SJSA1 (cell line): Measurements from ENCODE around the gene IGSF5. TPM values are rescaled to one million over a fixed set of nuclear protein-coding genes. Genes with fewer than 3 reads are reported as not detected.

Experiments used
- DNase-seq, 2 experiments: peaks; one replicate each; pipeline ENCODE4 v3.0.0-alpha.2; 2015 to 2020; ENCODE audit warnings: low spot score in 2 of 2, low read depth in 1 of 2
- H3K27ac ChIP-seq: fragments of 250-450 bp; sonication (Bioruptor Pico); 2 replicates; pipeline ENCODE4 v1.5.1; 2020; ENCODE audit warnings: mild to moderate bottlenecking, moderate library complexity
- H3K27me3 ChIP-seq: fragments of 250-450 bp; sonication (Bioruptor Pico); replicated peaks from 2 replicates; pipeline ENCODE4 v1.5.1; 2020; ENCODE audit warnings: mild to moderate bottlenecking, moderate library complexity
- H3K36me3 ChIP-seq: fragments of 250-450 bp; sonication (Bioruptor Pico); 2 replicates; pipeline ENCODE4 v1.5.1; 2020; ENCODE audit warnings: mild to moderate bottlenecking
- H3K4me1 ChIP-seq: fragments of 250-450 bp; sonication (Bioruptor Pico); replicated peaks from 2 replicates; pipeline ENCODE4 v1.6.1; 2021; ENCODE audit warnings: mild to moderate bottlenecking
- H3K4me3 ChIP-seq: fragments of 250-450 bp; sonication (Bioruptor Pico); 2 replicates; pipeline ENCODE4 v1.5.1; 2020; ENCODE audit warnings: mild to moderate bottlenecking
- H3K9me3 ChIP-seq: fragments of 250-450 bp; sonication (Bioruptor Pico); replicated peaks from 2 replicates; pipeline ENCODE4 v1.5.1; 2020; ENCODE audit warnings: mild to moderate bottlenecking
- total RNA-seq: library from RNA; depleted of rRNA; stranded (reverse); fragments of >200 nt; shearing (Covaris generic); gene quantifications from 2 replicates; pipeline ENCODE4 v1.2.3, GENCODE V29; 2014

Gene IGSF5
- total RNA-seq, 1 experiment from 2014 or later, result not detected

- H3K36me3 ChIP-seq, result no peaks in the 10 kb centered on the region
- H3K27ac ChIP-seq, result no peak overlapping the region
- H3K4me1 ChIP-seq, result no peaks in the 10 kb centered on the region
- H3K4me3 ChIP-seq, result no peak overlapping the region
- H3K9me3 ChIP-seq, result no peaks in the 10 kb centered on the region
- no peaks in the 10 kb centered on the region for H3K27me3 ChIP-seq
- DNase-seq, result no peak
These were observed 65.0 kb downstream of the IGSF5 start for GRCh38 chr21:39809936-39810335.

DNA sequence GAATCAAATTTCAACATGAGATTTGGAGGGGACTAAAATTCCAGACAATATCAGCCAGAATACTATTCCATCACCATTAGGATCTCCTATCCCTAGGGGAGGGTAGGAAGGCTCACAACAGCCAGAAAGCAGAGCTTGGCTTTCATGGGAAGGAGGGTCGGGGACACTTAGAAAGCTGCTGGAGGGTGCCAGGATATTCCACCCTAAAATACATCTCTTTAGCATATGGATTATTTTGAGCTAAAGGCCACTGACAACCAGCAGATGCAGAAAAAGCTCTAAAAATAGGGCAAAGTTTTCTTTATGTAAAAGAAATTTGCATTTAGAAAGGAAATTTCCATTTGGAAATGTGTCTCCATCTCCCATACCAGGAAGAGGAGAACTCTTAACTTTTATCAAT lies 68.0 kb downstream of the IGSF5 start:
- H3K4me1 ChIP-seq, result no peaks in the 10 kb centered on the region
- DNase-seq, result no peak
- H3K36me3 ChIP-seq, result no peaks in the 10 kb centered on the region
- no peaks in the 10 kb centered on the region for H3K27me3 ChIP-seq
- H3K9me3 ChIP-seq, result no peaks in the 10 kb centered on the region
- H3K27ac ChIP-seq, result no peak overlapping the region
- no peak overlapping the region for H3K4me3 ChIP-seq

DNA sequence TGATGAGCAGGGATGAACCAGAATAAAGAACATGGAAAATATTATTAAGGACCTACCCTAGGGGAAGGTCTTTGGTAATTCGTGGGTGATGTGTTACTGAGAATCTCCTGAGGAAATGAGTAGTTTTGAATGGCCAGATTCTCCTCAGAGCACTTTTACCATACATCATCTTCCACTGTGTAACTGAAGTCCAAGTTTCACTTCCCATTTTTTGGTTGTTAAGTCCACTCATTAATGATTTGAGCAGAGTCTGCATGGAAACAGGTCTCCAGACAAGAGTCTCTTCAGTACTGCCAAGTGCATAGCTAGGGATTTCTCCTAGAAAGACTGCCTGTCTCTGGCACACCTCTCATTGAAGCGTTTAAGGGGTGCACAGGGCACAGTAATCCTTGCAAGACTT lies 73.6 kb downstream of the IGSF5 start:
- Histone ChIP-seq H3K36me3 (no peaks in the 10 kb centered on the region), H3K27me3 (no peaks in the 10 kb centered on the region), H3K27ac (no peak overlapping the region), H3K4me1 (no peaks in the 10 kb centered on the region), H3K4me3 (no peak overlapping the region), H3K9me3 (no peaks in the 10 kb centered on the region)
- DNase-seq, result no peak

DNA sequence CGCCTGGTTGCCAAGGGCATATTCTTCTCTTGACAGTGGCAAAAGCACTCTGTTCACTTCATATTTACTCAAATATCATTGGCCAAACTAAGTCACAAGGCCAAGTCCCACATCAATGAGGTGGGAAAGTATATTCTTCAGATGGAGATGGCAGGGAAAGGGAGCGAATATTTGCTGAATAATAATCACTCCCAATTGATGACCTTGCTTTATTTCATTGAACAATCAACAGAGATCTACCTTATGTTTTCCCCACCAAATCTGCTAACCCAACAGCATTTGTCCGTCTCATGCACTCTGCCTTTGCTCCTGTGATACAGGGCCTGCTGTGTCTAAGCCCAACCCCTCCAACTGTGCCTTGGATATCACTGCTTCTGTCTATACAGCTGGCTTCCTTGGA lies 77.1 kb downstream of the IGSF5 start:
- no peak overlapping the region for H3K27ac ChIP-seq
- no peaks in the 10 kb centered on the region for H3K4me1 ChIP-seq
- DNase-seq, result no peak
- H3K36me3 ChIP-seq, result no peaks in the 10 kb centered on the region
- no peaks in the 10 kb centered on the region for H3K27me3 ChIP-seq
- no peak overlapping the region for H3K4me3 ChIP-seq
- H3K9me3 ChIP-seq, result no peaks in the 10 kb centered on the region

DNA sequence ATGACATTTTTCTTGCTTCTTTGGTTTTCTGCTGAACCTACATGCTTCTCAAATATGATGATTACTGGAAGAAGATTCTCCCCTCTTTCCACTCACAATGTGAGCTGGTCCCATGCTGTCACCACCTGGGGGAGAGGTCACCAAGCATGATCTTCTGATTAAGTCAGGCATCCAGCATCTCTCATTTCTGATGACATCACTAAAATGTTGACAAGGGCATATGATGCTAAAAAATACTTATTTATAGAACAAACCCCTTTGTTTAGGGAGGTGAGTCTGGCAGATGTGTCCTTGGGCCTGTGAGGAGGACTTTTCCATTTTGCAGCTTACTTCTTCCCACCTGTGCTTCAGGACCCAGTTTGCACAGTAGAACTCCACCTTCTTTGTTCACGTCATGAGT lies 80.3 kb downstream of the IGSF5 start:
- no peak for DNase-seq
- Histone ChIP-seq H3K4me3 (no peak overlapping the region), H3K36me3 (no peaks in the 10 kb centered on the region), H3K27ac (no peak overlapping the region), H3K27me3 (no peaks in the 10 kb centered on the region), H3K9me3 (no peaks in the 10 kb centered on the region), H3K4me1 (no peaks in the 10 kb centered on the region)

DNA sequence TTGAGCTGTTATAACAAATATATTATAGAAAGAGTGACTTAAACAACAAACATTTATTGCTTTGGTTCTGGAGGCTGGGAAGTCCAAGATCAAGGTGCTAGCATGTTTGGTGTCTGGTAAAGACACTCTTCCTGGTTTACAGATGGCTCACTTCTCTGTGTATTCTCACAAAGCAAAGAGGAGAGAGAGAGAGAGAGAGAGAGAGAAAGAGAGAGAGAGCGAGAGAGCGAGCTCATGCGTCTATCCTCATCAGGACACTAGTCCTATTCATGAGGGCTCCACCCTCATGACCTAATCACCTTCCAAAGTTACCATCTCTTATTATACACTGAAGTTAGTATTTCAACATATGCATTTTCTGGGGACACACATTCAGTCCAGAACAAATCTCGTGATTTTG lies 89.6 kb downstream of the IGSF5 start:
- Histone ChIP-seq H3K4me1 (no peaks in the 10 kb centered on the region), H3K27me3 (no peaks in the 10 kb centered on the region), H3K36me3 (no peaks in the 10 kb centered on the region), H3K27ac (no peak overlapping the region), H3K4me3 (no peak overlapping the region), H3K9me3 (no peaks in the 10 kb centered on the region)
- no peak for DNase-seq

- H3K9me3 ChIP-seq, result no peaks in the 10 kb centered on the region
- no peaks in the 10 kb centered on the region for H3K36me3 ChIP-seq
- H3K4me1 ChIP-seq, result no peaks in the 10 kb centered on the region
- H3K27me3 ChIP-seq, result no peaks in the 10 kb centered on the region
- no peak overlapping the region for H3K4me3 ChIP-seq
- DNase-seq, result no peak
- no peak overlapping the region for H3K27ac ChIP-seq
These were observed 92.9 kb downstream of the IGSF5 start for GRCh38 chr21:39837861-39838359.

DNA sequence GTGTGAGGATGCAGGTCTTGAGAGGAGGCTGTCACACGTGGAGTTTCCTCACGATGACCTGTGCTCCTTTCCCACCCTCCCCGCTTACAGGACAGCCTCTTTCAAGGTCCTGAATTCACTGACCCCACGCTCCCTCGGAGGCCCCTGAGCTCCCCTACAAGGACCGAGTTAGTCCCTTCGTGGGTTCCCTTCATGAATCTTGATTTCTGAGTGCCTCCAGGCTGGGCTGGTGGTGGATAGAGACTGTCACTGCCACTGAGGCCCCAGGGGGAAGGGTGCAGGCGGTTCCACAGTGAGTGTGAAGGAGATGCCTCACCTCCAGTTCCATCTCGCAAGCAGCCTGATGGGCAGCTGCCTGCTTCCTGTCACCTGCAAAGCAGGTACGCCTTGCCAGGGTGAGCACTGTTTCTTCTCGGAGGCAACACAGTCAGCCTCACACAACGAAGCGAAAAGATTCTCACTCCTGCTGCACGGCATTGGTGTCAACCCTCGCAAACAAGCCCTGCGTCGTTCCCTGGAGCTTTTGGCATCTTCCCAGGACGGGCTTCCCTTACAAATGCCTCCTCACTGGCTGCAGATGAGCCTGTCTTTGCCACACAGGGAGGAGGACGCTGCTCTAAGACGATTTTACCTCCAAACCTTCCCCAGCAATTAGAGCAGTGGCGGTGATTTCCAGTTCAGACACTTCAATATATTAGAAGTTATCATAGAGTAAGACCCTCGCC lies 95.6 kb downstream of the IGSF5 start:
- Histone ChIP-seq H3K4me1 (no peaks in the 10 kb centered on the region), H3K27ac (no peak overlapping the region), H3K9me3 (no peaks in the 10 kb centered on the region), H3K4me3 (no peak overlapping the region), H3K36me3 (no peaks in the 10 kb centered on the region), H3K27me3 (no peaks in the 10 kb centered on the region)
- no peak for DNase-seq

GRCh38 chr21:39842741-39843459 lies 97.9 kb downstream of the IGSF5 start:
- no peak for DNase-seq
- H3K27ac ChIP-seq, result no peak overlapping the region
- H3K36me3 ChIP-seq, result no peaks in the 10 kb centered on the region
- H3K4me1 ChIP-seq, result no peaks in the 10 kb centered on the region
- H3K4me3 ChIP-seq, result no peak overlapping the region
- H3K27me3 ChIP-seq, result no peaks in the 10 kb centered on the region
- no peaks in the 10 kb centered on the region for H3K9me3 ChIP-seq

DNA sequence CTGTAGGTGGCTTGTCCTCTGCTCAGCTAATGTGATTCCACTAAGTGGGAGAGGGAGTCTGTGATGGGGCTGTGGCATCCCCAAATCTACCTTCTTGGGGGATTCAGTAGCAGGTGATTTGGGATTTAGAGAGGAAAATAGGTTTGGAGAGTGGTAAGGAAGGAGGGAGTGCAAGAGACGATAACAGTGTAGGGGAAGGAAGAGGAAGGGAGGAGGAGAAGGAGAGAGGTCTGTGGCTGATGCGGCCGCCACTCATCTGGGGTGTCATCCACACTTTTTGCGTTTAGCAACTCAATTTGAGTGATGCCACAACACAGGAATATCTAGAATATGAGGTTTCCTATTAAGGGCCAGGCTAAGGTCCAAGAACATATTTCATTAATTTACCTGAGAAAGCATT lies 98.5 kb downstream of the IGSF5 start:
- no peak for DNase-seq
- Histone ChIP-seq H3K9me3 (no peaks in the 10 kb centered on the region), H3K4me3 (no peak overlapping the region), H3K27ac (no peak overlapping the region), H3K27me3 (no peaks in the 10 kb centered on the region), H3K4me1 (no peaks in the 10 kb centered on the region), H3K36me3 (no peaks in the 10 kb centered on the region)

- no peak for DNase-seq
- Histone ChIP-seq H3K9me3 (no peaks in the 10 kb centered on the region), H3K4me3 (no peak overlapping the region), H3K27ac (no peak overlapping the region), H3K4me1 (no peaks in the 10 kb centered on the region), H3K27me3 (no peaks in the 10 kb centered on the region), H3K36me3 (no peaks in the 10 kb centered on the region)
These were observed 98.9 kb downstream of the IGSF5 start for GRCh38 chr21:39843916-39844315.

DNA sequence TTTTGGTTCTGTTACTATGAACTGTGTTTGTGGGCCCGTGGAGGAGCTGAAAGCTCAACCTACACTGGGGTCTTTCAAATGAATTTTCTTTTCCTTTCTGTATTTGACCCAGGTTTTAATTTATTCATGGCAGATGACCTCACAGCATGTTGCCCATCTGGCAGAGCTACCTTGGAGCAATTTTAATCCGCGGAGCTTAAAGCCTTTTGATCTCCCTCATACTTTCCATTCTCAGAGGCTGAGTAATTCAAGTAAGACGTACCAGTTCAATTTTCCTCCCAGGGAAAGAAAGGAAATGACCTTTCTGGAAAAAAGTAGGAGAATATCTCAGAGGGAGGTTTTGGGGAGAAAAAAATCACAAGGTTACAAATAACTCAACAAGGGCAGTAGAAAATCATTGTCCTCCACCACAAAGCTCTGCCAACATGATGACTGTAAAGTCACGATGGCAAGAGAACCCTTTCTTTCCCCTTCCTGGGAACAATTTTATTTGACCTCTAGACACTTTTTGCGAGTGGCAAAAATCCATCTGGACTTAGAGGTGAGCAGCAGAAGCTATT lies 100.7 kb downstream of the IGSF5 start:
- Histone ChIP-seq H3K36me3 (no peaks in the 10 kb centered on the region), H3K4me3 (no peak overlapping the region), H3K4me1 (no peaks in the 10 kb centered on the region), H3K9me3 (no peaks in the 10 kb centered on the region), H3K27me3 (no peaks in the 10 kb centered on the region), H3K27ac (no peak overlapping the region)
- no peak for DNase-seq

DNA sequence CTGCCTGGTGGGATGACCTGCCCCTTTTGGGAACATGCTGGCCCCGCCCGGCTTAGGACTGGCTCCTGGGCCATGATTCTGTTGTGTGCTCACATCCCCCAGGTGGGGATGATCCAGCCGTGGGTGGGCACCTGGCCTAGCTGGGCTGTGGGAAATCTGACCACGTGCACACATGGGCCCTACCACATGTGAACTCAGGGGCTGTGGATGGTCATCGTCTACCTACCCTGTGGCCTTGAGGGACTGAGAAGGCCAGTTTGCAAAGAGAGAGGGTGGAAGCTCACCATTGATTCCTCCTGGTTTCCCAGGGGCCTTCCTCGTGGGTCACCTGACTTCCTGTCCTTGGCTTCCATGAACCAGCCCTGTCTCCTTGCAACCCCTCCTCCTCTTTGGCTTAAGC lies 102.9 kb downstream of the IGSF5 start:
- Histone ChIP-seq H3K36me3 (no peaks in the 10 kb centered on the region), H3K4me1 (no peaks in the 10 kb centered on the region), H3K4me3 (no peak overlapping the region), H3K9me3 (no peaks in the 10 kb centered on the region), H3K27me3 (no peaks in the 10 kb centered on the region), H3K27ac (no peak overlapping the region)
- DNase-seq, result no peak

DNA sequence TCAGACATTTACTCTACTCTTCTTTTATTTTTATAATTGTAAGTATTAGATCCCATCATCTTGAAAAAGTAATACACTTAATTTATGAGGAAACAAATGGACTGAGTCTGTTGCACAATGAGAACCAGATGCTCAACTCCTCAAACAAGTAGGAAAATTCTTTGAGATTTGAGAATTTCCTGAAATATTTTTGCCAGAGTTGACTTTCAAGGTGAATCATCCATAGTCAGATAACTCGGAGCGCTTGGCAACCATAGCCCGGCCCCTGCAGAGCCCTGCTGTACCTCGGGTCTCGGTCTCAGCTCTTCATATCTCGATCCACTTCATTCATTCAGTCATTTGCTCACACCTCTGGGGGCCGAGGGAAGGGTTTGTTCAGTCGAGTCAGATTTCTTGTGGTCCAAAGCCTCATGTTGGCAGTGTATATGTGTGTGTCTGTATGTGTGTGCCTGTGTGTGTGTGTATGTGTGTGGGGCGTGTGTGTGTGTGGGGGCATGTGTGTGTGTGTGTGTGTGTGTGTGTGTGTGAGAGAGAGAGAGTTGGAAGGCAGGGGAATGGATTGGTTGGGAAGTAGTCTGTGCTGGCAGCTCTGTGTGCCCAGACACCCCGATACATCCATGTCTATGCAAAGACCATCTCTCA lies 104.2 kb downstream of the IGSF5 start:
- H3K4me1 ChIP-seq, result no peaks in the 10 kb centered on the region
- H3K9me3 ChIP-seq, result no peaks in the 10 kb centered on the region
- no peak overlapping the region for H3K27ac ChIP-seq
- DNase-seq, result no peak
- H3K27me3 ChIP-seq, result no peaks in the 10 kb centered on the region
- no peaks in the 10 kb centered on the region for H3K36me3 ChIP-seq
- H3K4me3 ChIP-seq, result no peak overlapping the region
